ENCODE data around the gene ERG. TPM values are rescaled to one million over a fixed set of nuclear protein-coding genes. Genes with fewer than 3 reads are reported as not detected.

Gene ERG
- total RNA-seq, 2 experiments from 2014 or later = not detected

- DNase-seq (no peak), ATAC-seq (no peak)
- H3K4me3 Mint-ChIP-seq = no peak overlapping the region
- H3K9me3 Mint-ChIP-seq (ENCODE audit: insufficient read depth) = no peaks in the 10 kb centered on the region
- no peaks in the 10 kb centered on the region for H3K27me3 Mint-ChIP-seq (ENCODE audit: low read depth)
- H3K36me3 Mint-ChIP-seq (ENCODE audit: low read depth) = no peaks in the 10 kb centered on the region
- POLR2A ChIA-PET = no interaction called here
- H3K4me1 Mint-ChIP-seq (ENCODE audit: low read depth) = no peaks in the 10 kb centered on the region
- no peak overlapping the region for H3K27ac Mint-ChIP-seq
- CTCF ChIA-PET = no interaction called here
Observed at GRCh38 chr21:38440746-38441145, 57.5 kb downstream of the ERG start.

- CTCF ChIA-PET = no interaction called here
Observed at GRCh38 chr21:38439957-38440356, 58.3 kb downstream of the ERG start.

GRCh38 chr21:38439426-38439825, 58.9 kb downstream of the ERG start:
- H3K27ac Mint-ChIP-seq = no peak overlapping the region
- H3K9me3 Mint-ChIP-seq (ENCODE audit: insufficient read depth) = no peaks in the 10 kb centered on the region
- ATAC-seq = no peak
- H3K4me1 Mint-ChIP-seq (ENCODE audit: low read depth) = no peaks in the 10 kb centered on the region
- DNase-seq = no peak
- H3K27me3 Mint-ChIP-seq (ENCODE audit: low read depth) = no peaks in the 10 kb centered on the region
- no peaks in the 10 kb centered on the region for H3K36me3 Mint-ChIP-seq (ENCODE audit: low read depth)
- H3K4me3 Mint-ChIP-seq = no peak overlapping the region
- CTCF ChIA-PET = no interaction called here
- POLR2A ChIA-PET = interaction anchor here (0.6 kb wide), 1 partner anchor 46 kb away, joined by 3 read pairs; no protein-coding TSS in a partner anchor

More at GRCh38 chr21:38439957-38440356, 58.3 kb downstream of the ERG start:
- Mint-ChIP-seq H3K36me3 (ENCODE audit: low read depth) (no peaks in the 10 kb centered on the region), H3K4me3 (no peak overlapping the region), H3K9me3 (ENCODE audit: insufficient read depth) (no peaks in the 10 kb centered on the region), H3K27ac (no peak overlapping the region), H3K4me1 (ENCODE audit: low read depth) (no peaks in the 10 kb centered on the region), H3K27me3 (ENCODE audit: low read depth) (no peaks in the 10 kb centered on the region)
- no peak for DNase-seq
- POLR2A ChIA-PET = interaction anchor here (0.6 kb wide), 1 partner anchor 45 kb away, joined by 3 read pairs; no protein-coding TSS in a partner anchor
- no peak for ATAC-seq

GRCh38 chr21:38438462-38438893, 59.8 kb downstream of the ERG start:
- Mint-ChIP-seq H3K36me3 (ENCODE audit: low read depth) (no peaks in the 10 kb centered on the region), H3K27me3 (ENCODE audit: low read depth) (no peaks in the 10 kb centered on the region), H3K4me1 (ENCODE audit: low read depth) (no peaks in the 10 kb centered on the region), H3K27ac (no peak overlapping the region), H3K4me3 (no peak overlapping the region), H3K9me3 (ENCODE audit: insufficient read depth) (no peaks in the 10 kb centered on the region)
- POLR2A ChIA-PET = no interaction called here
- no peak for DNase-seq
- CTCF ChIA-PET = no interaction called here
- ATAC-seq = no peak

- no peak for ATAC-seq
- H3K9me3 Mint-ChIP-seq (ENCODE audit: insufficient read depth) = no peaks in the 10 kb centered on the region
- DNase-seq = no peak
- H3K27ac Mint-ChIP-seq = no peak overlapping the region
- H3K4me3 Mint-ChIP-seq = no peak overlapping the region
- ChIA-PET CTCF (no interaction called here), POLR2A (no interaction called here)
- H3K36me3 Mint-ChIP-seq (ENCODE audit: low read depth) = no peaks in the 10 kb centered on the region
- H3K27me3 Mint-ChIP-seq (ENCODE audit: low read depth) = no peaks in the 10 kb centered on the region
- no peaks in the 10 kb centered on the region for H3K4me1 Mint-ChIP-seq (ENCODE audit: low read depth)
Observed at GRCh38 chr21:38436341-38436740, 61.9 kb downstream of the ERG start.

- ChIA-PET CTCF (no interaction called here), POLR2A (no interaction called here)
- Mint-ChIP-seq H3K9me3 (ENCODE audit: insufficient read depth) (no peaks in the 10 kb centered on the region), H3K4me3 (no peak overlapping the region), H3K4me1 (ENCODE audit: low read depth) (no peaks in the 10 kb centered on the region), H3K36me3 (ENCODE audit: low read depth) (no peaks in the 10 kb centered on the region), H3K27me3 (ENCODE audit: low read depth) (no peaks in the 10 kb centered on the region), H3K27ac (no peak overlapping the region)
- DNase-seq (no peak), ATAC-seq (no peak)
Observed at GRCh38 chr21:38434913-38435533, 63.3 kb downstream of the ERG start.

- DNase-seq = no peak
- Mint-ChIP-seq H3K9me3 (ENCODE audit: insufficient read depth) (no peaks in the 10 kb centered on the region), H3K4me3 (no peak overlapping the region), H3K27ac (no peak overlapping the region), H3K36me3 (ENCODE audit: low read depth) (no peaks in the 10 kb centered on the region), H3K27me3 (ENCODE audit: low read depth) (no peaks in the 10 kb centered on the region), H3K4me1 (ENCODE audit: low read depth) (no peaks in the 10 kb centered on the region)
- no peak for ATAC-seq
- ChIA-PET POLR2A (no interaction called here), CTCF (no interaction called here)
Observed at GRCh38 chr21:38433471-38433870, 64.8 kb downstream of the ERG start.

GRCh38 chr21:38430401-38430984, 67.8 kb downstream of the ERG start:
- H3K36me3 Mint-ChIP-seq (ENCODE audit: low read depth) = no peaks in the 10 kb centered on the region
- no peak overlapping the region for H3K4me3 Mint-ChIP-seq
- no peaks in the 10 kb centered on the region for H3K4me1 Mint-ChIP-seq (ENCODE audit: low read depth)
- ATAC-seq = no peak
- no peaks in the 10 kb centered on the region for H3K27me3 Mint-ChIP-seq (ENCODE audit: low read depth)
- POLR2A ChIA-PET = no interaction called here
- H3K27ac Mint-ChIP-seq = no peak overlapping the region
- no peak for DNase-seq
- CTCF ChIA-PET = no interaction called here
- H3K9me3 Mint-ChIP-seq (ENCODE audit: insufficient read depth) = no peaks in the 10 kb centered on the region

- ChIA-PET POLR2A (no interaction called here), CTCF (no interaction called here)
- DNase-seq (no peak), ATAC-seq (no peak)
- H3K4me3 Mint-ChIP-seq = no peak overlapping the region
- no peaks in the 10 kb centered on the region for H3K27me3 Mint-ChIP-seq (ENCODE audit: low read depth)
- no peak overlapping the region for H3K27ac Mint-ChIP-seq
- no peaks in the 10 kb centered on the region for H3K4me1 Mint-ChIP-seq (ENCODE audit: low read depth)
- no peaks in the 10 kb centered on the region for H3K36me3 Mint-ChIP-seq (ENCODE audit: low read depth)
- no peaks in the 10 kb centered on the region for H3K9me3 Mint-ChIP-seq (ENCODE audit: insufficient read depth)
Observed at GRCh38 chr21:38429011-38429410, 69.3 kb downstream of the ERG start.

GRCh38 chr21:38428211-38428610, 70.1 kb downstream of the ERG start:
- H3K9me3 Mint-ChIP-seq (ENCODE audit: insufficient read depth) = no peaks in the 10 kb centered on the region
- no peak overlapping the region for H3K4me3 Mint-ChIP-seq
- ChIA-PET POLR2A (no interaction called here), CTCF (no interaction called here)
- DNase-seq (no peak), ATAC-seq (no peak)
- no peaks in the 10 kb centered on the region for H3K36me3 Mint-ChIP-seq (ENCODE audit: low read depth)
- no peak overlapping the region for H3K27ac Mint-ChIP-seq
- no peaks in the 10 kb centered on the region for H3K4me1 Mint-ChIP-seq (ENCODE audit: low read depth)
- H3K27me3 Mint-ChIP-seq (ENCODE audit: low read depth) = no peaks in the 10 kb centered on the region

GRCh38 chr21:38424305-38425019, 73.8 kb downstream of the ERG start:
- CTCF ChIA-PET = no interaction called here
- POLR2A ChIA-PET = no interaction called here
- no peaks in the 10 kb centered on the region for H3K4me1 Mint-ChIP-seq (ENCODE audit: low read depth)
- H3K36me3 Mint-ChIP-seq (ENCODE audit: low read depth) = no peaks in the 10 kb centered on the region
- ATAC-seq (no peak), DNase-seq (no peak)
- no peak overlapping the region for H3K4me3 Mint-ChIP-seq
- no peaks in the 10 kb centered on the region for H3K9me3 Mint-ChIP-seq (ENCODE audit: insufficient read depth)
- H3K27me3 Mint-ChIP-seq (ENCODE audit: low read depth) = no peaks in the 10 kb centered on the region
- no peak overlapping the region for H3K27ac Mint-ChIP-seq

- ATAC-seq (no peak), DNase-seq (no peak)
- POLR2A ChIA-PET = no interaction called here
- H3K4me3 Mint-ChIP-seq = no peak overlapping the region
- no peaks in the 10 kb centered on the region for H3K36me3 Mint-ChIP-seq (ENCODE audit: low read depth)
- H3K27me3 Mint-ChIP-seq (ENCODE audit: low read depth) = no peaks in the 10 kb centered on the region
- no peak overlapping the region for H3K27ac Mint-ChIP-seq
- H3K9me3 Mint-ChIP-seq (ENCODE audit: insufficient read depth) = no peaks in the 10 kb centered on the region
- H3K4me1 Mint-ChIP-seq (ENCODE audit: low read depth) = no peaks in the 10 kb centered on the region
- CTCF ChIA-PET = no interaction called here
Observed at GRCh38 chr21:38422082-38422481, 76.2 kb downstream of the ERG start.

Data from activated CD8-positive, alpha-beta T cell treated with anti-CD3 and anti-CD28 coated beads, Interleukin-2, amount 10 ng/mL, durations not matched to agents 7 days and 5 days (primary cell).